ENCODE data around the gene ZNF185. TPM values are rescaled to one million over a fixed set of nuclear protein-coding genes. Genes with fewer than 3 reads are reported as not detected.

The ZNF185 gene
- total RNA-seq, 4 donors from 2014 or later: 0.53 to 2.5 (median 1.4) TPM

GRCh38 chrX:152945021-152945979, 47.4 kb downstream of the ZNF185 start:
- H3K9me3 ChIP-seq: no peaks in the 10 kb centered on the region
- H3K4me3 ChIP-seq: no peak overlapping the region
- no peak overlapping the region for H3K27ac ChIP-seq
- H3K36me3 ChIP-seq: no peaks in the 10 kb centered on the region
- TF ChIP-seq CTCF (IDR thresholded peaks at IDR 0.05) (no peak), POLR2A (IDR thresholded peaks at IDR 0.05) (no peak)
- no peaks in the 10 kb centered on the region for H3K27me3 ChIP-seq
- DNase-seq: no peak
- no peaks in the 10 kb centered on the region for H3K4me1 ChIP-seq

GRCh38 chrX:152946681-152947080, 48.8 kb downstream of the ZNF185 start:
- no peak for DNase-seq
- no peaks in the 10 kb centered on the region for H3K9me3 ChIP-seq
- H3K4me3 ChIP-seq: no peak overlapping the region
- H3K27me3 ChIP-seq: no peaks in the 10 kb centered on the region
- H3K27ac ChIP-seq: no peak overlapping the region
- no peaks in the 10 kb centered on the region for H3K36me3 ChIP-seq
- no peaks in the 10 kb centered on the region for H3K4me1 ChIP-seq
- TF ChIP-seq POLR2A (IDR thresholded peaks at IDR 0.05) (no peak), CTCF (IDR thresholded peaks at IDR 0.05) (no peak)

Other genes with a start within 250 kb of the ZNF185 start
- not detected for gene MAGEA3, start 199.3 kb upstream of the ZNF185 start, total RNA-seq
- not detected for gene CSAG2, start 188.8 kb upstream of the ZNF185 start, total RNA-seq
- not detected for gene MAGEA2B, start 183.4 kb upstream of the ZNF185 start, total RNA-seq
- not detected for gene CSAG1, start 164.3 kb upstream of the ZNF185 start, total RNA-seq
- gene MAGEA12, start 164.3 kb upstream of the ZNF185 start, total RNA-seq: not detected
- not detected for gene MAGEA2, start 144.2 kb upstream of the ZNF185 start, total RNA-seq
- gene CSAG3, start 138.8 kb upstream of the ZNF185 start, total RNA-seq: not detected
- gene MAGEA6, start 128.4 kb upstream of the ZNF185 start, total RNA-seq: not detected
- gene CETN2, start 67.3 kb upstream of the ZNF185 start, total RNA-seq: 10 to 100 TPM in 1 of 4 donors, 1 to 10 TPM in 3; 5.7 to 23.1 (median 9.5) TPM
- 10 to 100 TPM; 13.2 to 77.2 (median 38.8) TPM for gene NSDHL, start 67.0 kb upstream of the ZNF185 start, total RNA-seq
- not detected for gene PNMA5, start 96.0 kb downstream of the ZNF185 start, total RNA-seq
- 1 to 10 TPM in 2 of 4 donors, under 1 TPM in 2; 0.47 to 5.0 (median 1.0) TPM for gene PNMA3, start 158.4 kb downstream of the ZNF185 start, total RNA-seq
- under 1 TPM in 1 of 4 donors, not detected in 3; 0.88 TPM for gene PNMA6A, start 174.4 kb downstream of the ZNF185 start, total RNA-seq